ENCODE results near the gene KYNU. TPM values are rescaled to one million over a fixed set of nuclear protein-coding genes. Genes with fewer than 3 reads are reported as not detected.
"Not testable (repeated sequence)": the region's sequence is repeated elsewhere in the genome, so short reads cannot be mapped to it uniquely, and the experiment has no call there.

KYNU gene
- total RNA-seq, 6 experiments from 2014 or later = 0.17 to 0.63 (median 0.34) TPM; not detected in 1

- no peak overlapping the region for H3K27ac Mint-ChIP-seq
- H3K27me3 Mint-ChIP-seq (ENCODE audit: insufficient read depth) = no peaks in the 10 kb centered on the region; the same call in 1 of the 2 replicates
- peaks cover 4% of the 10 kb centered on the region for H3K36me3 Mint-ChIP-seq (ENCODE audit: low read depth)
- TF ChIP-seq CTCF (IDR thresholded peaks at IDR 0.05) = no peak
- no peak overlapping the region for H3K4me3 Mint-ChIP-seq
- no peak for DNase-seq
- peaks cover 37% of the 10 kb centered on the region for H3K4me1 Mint-ChIP-seq (ENCODE audit: low read depth)
- H3K9me3 Mint-ChIP-seq = peaks cover 4% of the 10 kb centered on the region
Measured at GRCh38 chr2:142881619-142882018, 4.2 kb downstream of the KYNU start.

GRCh38 chr2:142882500-142882899 is 5.0 kb downstream of the KYNU start:
- not testable (repeated sequence) for H3K27ac Mint-ChIP-seq; DNase-seq; H3K27me3 Mint-ChIP-seq (ENCODE audit: insufficient read depth); H3K36me3 Mint-ChIP-seq (ENCODE audit: low read depth); H3K9me3 Mint-ChIP-seq; H3K4me3 Mint-ChIP-seq
- peaks cover 28% of the 10 kb centered on the region for H3K4me1 Mint-ChIP-seq (ENCODE audit: low read depth)

- H3K36me3 Mint-ChIP-seq (ENCODE audit: low read depth) = peaks cover 4% of the 10 kb centered on the region
- no peak overlapping the region for H3K27ac Mint-ChIP-seq
- no peak overlapping the region for H3K4me3 Mint-ChIP-seq
- H3K4me1 Mint-ChIP-seq (ENCODE audit: low read depth) = peaks cover 25% of the 10 kb centered on the region
- TF ChIP-seq CTCF (IDR thresholded peaks at IDR 0.05) = no peak
- DNase-seq = no peak
- peaks cover 4% of the 10 kb centered on the region for H3K9me3 Mint-ChIP-seq
- H3K27me3 Mint-ChIP-seq (ENCODE audit: insufficient read depth) = no peaks in the 10 kb centered on the region; the same call in 1 of the 2 replicates
Measured at GRCh38 chr2:142883526-142883925, 6.1 kb downstream of the KYNU start.

GRCh38 chr2:142885543-142885942 is 8.1 kb downstream of the KYNU start:
- H3K27me3 Mint-ChIP-seq (ENCODE audit: insufficient read depth) = peaks cover 2% of the 10 kb centered on the region; the same call in 1 of the 2 replicates
- H3K27ac Mint-ChIP-seq = no peak overlapping the region
- peaks cover 4% of the 10 kb centered on the region for H3K9me3 Mint-ChIP-seq
- peaks cover 9% of the 10 kb centered on the region for H3K4me1 Mint-ChIP-seq (ENCODE audit: low read depth)
- DNase-seq = no peak
- no peak overlapping the region for H3K4me3 Mint-ChIP-seq
- no peak for TF ChIP-seq CTCF (IDR thresholded peaks at IDR 0.05)
- H3K36me3 Mint-ChIP-seq (ENCODE audit: low read depth) = peaks cover 4% of the 10 kb centered on the region

- no peak for DNase-seq
- peaks cover 5% of the 10 kb centered on the region; the same call in 1 of the 2 replicates for H3K9me3 Mint-ChIP-seq
- TF ChIP-seq CTCF (IDR thresholded peaks at IDR 0.05) = no peak
- H3K36me3 Mint-ChIP-seq (ENCODE audit: low read depth) = no peaks in the 10 kb centered on the region
- no peak overlapping the region for H3K4me3 Mint-ChIP-seq
- H3K4me1 Mint-ChIP-seq (ENCODE audit: low read depth) = no peaks in the 10 kb centered on the region
- H3K27me3 Mint-ChIP-seq (ENCODE audit: insufficient read depth) = peaks cover 6% of the 10 kb centered on the region; the same call in 1 of the 2 replicates
- no peak overlapping the region for H3K27ac Mint-ChIP-seq
Measured at GRCh38 chr2:142892715-142893114, 15.3 kb downstream of the KYNU start.

- H3K36me3 Mint-ChIP-seq (ENCODE audit: low read depth) = no peaks in the 10 kb centered on the region
- no peak for DNase-seq
- H3K9me3 Mint-ChIP-seq = peaks cover 5% of the 10 kb centered on the region; the same call in 1 of the 2 replicates
- H3K4me3 Mint-ChIP-seq = no peak overlapping the region
- no peaks in the 10 kb centered on the region for H3K4me1 Mint-ChIP-seq (ENCODE audit: low read depth)
- H3K27me3 Mint-ChIP-seq (ENCODE audit: insufficient read depth) = peaks cover 6% of the 10 kb centered on the region; the same call in 1 of the 2 replicates
- H3K27ac Mint-ChIP-seq = no peak overlapping the region
- no peak for TF ChIP-seq CTCF (IDR thresholded peaks at IDR 0.05)
Measured at GRCh38 chr2:142893241-142893640, 15.8 kb downstream of the KYNU start.

Data from HFFc6 (cell line).